ENCODE results near the gene C1QA. TPM values are rescaled to one million over a fixed set of nuclear protein-coding genes. Genes with fewer than 3 reads are reported as not detected.

The C1QA gene
- polyA plus RNA-seq, 2 of the 4 experiments (the other 2 are of a cell fraction), result not detected

DNA sequence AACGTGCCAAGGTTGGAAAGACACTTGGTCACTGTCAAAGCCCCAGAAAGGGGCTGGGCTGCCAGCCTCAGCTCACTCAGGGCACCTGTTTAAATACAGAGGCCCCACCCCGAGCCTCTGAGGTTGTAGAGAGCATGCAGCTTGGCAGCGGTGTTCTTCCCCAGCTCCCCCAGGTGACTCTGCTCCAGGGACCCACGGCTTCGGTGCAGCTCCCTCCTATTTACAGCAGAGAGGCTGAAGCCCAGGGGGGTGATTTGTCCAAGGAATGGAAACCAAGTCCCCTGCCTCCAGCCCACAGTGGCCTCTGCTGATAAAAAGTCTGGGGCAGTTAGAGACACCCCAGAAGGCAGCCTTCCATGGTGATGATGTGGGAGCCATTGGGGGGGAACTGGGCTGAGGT is 9.1 kb upstream of the C1QA start:
- no peak for DNase-seq (ENCODE audit: low read depth in 1 of 2, low spot score in 1 of 2)
- H3K27ac ChIP-seq, result no peak overlapping the region
- no peak overlapping the region for H3K4me3 ChIP-seq
- no peak for ATAC-seq
- TF ChIP-seq JUNB (IDR thresholded peaks at IDR 0.05), result no peak
- no peak for TF ChIP-seq EP300 (IDR thresholded peaks at IDR 0.05)
- POLR2A ChIA-PET, result no interaction called here
- FAIRE-seq, result no peak
- no peak overlapping the region for H3K4me2 ChIP-seq
- no peaks in the 10 kb centered on the region for H3K4me1 ChIP-seq
- CTCF ChIA-PET, result no interaction called here
- 20% methylated on average over 1 of the region's 5 CpGs for WGBS (ENCODE audit: missing lambda C conversion rate)
- H3K9me3 ChIP-seq, result no peaks in the 10 kb centered on the region

DNA sequence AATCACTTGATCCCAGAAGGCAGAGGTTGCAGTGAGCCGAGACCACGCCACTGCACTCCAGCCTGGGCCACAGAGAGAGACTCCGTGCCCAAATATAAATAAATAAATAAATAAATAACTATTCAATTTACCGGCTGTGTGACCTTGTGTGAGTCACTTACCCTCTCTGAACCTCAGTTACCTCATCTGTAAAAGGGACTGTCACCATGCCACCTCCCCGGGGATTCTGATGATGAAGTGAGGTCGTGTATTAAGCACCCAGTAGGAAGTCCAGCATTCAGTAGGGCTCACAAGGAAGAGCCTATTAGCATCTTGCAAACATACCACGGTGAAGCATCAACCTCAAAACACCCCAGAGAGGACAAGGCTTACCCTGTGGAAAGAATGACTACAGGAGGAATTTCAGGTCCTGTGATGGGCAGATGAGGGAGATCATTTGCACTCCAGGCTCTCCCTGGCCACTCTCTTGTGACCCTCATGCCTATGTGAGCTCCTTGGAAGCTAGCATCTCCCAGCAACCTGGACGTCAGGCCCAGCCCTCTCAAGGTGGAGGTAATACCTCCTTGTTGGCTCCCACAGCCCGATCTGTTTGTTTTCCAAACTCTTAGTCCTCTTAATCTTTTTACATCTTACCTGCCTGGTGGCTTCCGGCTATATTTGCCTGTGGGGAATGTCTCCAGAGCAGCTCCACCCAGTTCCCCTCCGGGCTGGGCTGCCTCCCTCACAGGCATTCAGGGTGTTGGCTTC is 7.6 kb upstream of the C1QA start:
- no peaks in the 10 kb centered on the region for H3K4me1 ChIP-seq
- H3K9me3 ChIP-seq, result no peaks in the 10 kb centered on the region
- TF ChIP-seq MAZ (IDR thresholded peaks at IDR 0.05; ENCODE audit: borderline replicate concordance, low read depth, low read length), result no peak
- TF ChIP-seq ZFP36 (IDR thresholded peaks at IDR 0.05; ENCODE audit: borderline replicate concordance, partially characterized antibody), result peak; percentile 9
- 13% methylated on average over 11 of the region's 11 CpGs for WGBS (ENCODE audit: missing lambda C conversion rate)
- FAIRE-seq (no peak), ATAC-seq (no peak), DNase-seq (ENCODE audit: low read depth in 1 of 2, low spot score in 1 of 2) (no peak)
- POLR2A ChIA-PET, result no interaction called here
- CTCF ChIA-PET, result interaction anchor here (0.9 to 2.6 kb wide), 2 partner anchors 13 kb away, joined by 4 to 11 read pairs; partner anchors contain the start of gene C1QC
- no peak overlapping the region for H3K4me2 ChIP-seq
- no peak overlapping the region for H3K4me3 ChIP-seq
- no peak overlapping the region for H3K27ac ChIP-seq

DNA sequence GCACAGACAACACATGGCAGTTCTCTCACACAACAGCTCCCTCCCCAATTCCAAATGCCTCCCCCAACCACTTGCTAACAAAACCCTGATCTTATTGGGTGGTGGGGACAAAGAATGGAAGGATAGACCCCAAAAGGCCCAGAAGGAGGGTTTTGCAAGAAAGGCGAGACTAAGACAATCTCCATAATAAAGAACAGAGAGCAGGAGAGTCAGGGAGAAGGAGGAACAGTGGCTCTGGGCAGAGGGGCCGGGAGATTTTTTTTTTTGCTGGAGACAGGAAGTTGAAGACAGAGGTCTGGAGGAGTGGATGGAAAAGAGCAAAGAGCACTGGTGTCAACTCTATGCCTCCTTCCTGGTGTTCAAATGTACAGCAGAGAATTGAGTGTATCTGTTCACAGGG is 6.5 kb upstream of the C1QA start:
- POLR2A ChIA-PET, result no interaction called here

More for the DNA sequence above, 6.5 kb upstream of the C1QA start:
- DNase-seq (ENCODE audit: low read depth in 1 of 2, low spot score in 1 of 2) (no peak), ATAC-seq (no peak), FAIRE-seq (no peak)
- Histone ChIP-seq H3K9me3 (no peaks in the 10 kb centered on the region), H3K27ac (no peak overlapping the region), H3K4me3 (no peak overlapping the region), H3K4me2 (no peak overlapping the region), H3K4me1 (no peaks in the 10 kb centered on the region)
- WGBS (ENCODE audit: missing lambda C conversion rate), result 56% methylated on average over 2 of the region's 2 CpGs
- CTCF ChIA-PET, result interaction anchor here (0.5 to 2.6 kb wide), 2 partner anchors 12 to 316 kb away, joined by 3 to 11 read pairs; partner anchors contain the start of gene C1QC
- no peak for TF ChIP-seq CHD4 (IDR thresholded peaks at IDR 0.05; ENCODE audit: borderline replicate concordance)
- no peak for TF ChIP-seq RCOR1 (IDR thresholded peaks at IDR 0.05; ENCODE audit: low read depth, low read length)
- TF ChIP-seq, protein P1, sequence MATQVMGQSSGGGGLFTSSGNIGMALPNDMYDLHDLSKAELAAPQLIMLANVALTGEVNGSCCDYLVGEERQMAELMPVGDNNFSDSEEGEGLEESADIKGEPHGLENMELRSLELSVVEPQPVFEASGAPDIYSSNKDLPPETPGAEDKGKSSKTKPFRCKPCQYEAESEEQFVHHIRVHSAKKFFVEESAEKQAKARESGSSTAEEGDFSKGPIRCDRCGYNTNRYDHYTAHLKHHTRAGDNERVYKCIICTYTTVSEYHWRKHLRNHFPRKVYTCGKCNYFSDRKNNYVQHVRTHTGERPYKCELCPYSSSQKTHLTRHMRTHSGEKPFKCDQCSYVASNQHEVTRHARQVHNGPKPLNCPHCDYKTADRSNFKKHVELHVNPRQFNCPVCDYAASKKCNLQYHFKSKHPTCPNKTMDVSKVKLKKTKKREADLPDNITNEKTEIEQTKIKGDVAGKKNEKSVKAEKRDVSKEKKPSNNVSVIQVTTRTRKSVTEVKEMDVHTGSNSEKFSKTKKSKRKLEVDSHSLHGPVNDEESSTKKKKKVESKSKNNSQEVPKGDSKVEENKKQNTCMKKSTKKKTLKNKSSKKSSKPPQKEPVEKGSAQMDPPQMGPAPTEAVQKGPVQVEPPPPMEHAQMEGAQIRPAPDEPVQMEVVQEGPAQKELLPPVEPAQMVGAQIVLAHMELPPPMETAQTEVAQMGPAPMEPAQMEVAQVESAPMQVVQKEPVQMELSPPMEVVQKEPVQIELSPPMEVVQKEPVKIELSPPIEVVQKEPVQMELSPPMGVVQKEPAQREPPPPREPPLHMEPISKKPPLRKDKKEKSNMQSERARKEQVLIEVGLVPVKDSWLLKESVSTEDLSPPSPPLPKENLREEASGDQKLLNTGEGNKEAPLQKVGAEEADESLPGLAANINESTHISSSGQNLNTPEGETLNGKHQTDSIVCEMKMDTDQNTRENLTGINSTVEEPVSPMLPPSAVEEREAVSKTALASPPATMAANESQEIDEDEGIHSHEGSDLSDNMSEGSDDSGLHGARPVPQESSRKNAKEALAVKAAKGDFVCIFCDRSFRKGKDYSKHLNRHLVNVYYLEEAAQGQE (IDR thresholded peaks at IDR 0.05), result no peak
- TF ChIP-seq JUN (IDR thresholded peaks at IDR 0.05), result no peak
- no peak for TF ChIP-seq SMC3 (IDR thresholded peaks at IDR 0.05)
- TF ChIP-seq TFCP2L1 (CRISPR knock-in tag; IDR thresholded peaks at IDR 0.05), result no peak
- TF ChIP-seq, protein P2, sequence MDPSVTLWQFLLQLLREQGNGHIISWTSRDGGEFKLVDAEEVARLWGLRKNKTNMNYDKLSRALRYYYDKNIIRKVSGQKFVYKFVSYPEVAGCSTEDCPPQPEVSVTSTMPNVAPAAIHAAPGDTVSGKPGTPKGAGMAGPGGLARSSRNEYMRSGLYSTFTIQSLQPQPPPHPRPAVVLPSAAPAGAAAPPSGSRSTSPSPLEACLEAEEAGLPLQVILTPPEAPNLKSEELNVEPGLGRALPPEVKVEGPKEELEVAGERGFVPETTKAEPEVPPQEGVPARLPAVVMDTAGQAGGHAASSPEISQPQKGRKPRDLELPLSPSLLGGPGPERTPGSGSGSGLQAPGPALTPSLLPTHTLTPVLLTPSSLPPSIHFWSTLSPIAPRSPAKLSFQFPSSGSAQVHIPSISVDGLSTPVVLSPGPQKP (IDR thresholded peaks at IDR 0.05; ENCODE audit: low read depth, low read length), result no peak
- TF ChIP-seq, protein P3, sequence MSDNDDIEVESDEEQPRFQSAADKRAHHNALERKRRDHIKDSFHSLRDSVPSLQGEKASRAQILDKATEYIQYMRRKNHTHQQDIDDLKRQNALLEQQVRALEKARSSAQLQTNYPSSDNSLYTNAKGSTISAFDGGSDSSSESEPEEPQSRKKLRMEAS (IDR thresholded peaks at IDR 0.05), result no peak
- TF ChIP-seq RNF2 (IDR thresholded peaks at IDR 0.05; ENCODE audit: borderline replicate concordance, low read depth), result no peak
- no peak for TF ChIP-seq FOXS1 (CRISPR knock-in tag; IDR thresholded peaks at IDR 0.05)
- TF ChIP-seq CHD2 (IDR thresholded peaks at IDR 0.05; ENCODE audit: low read length, partially characterized antibody), result no peak
- no peak for TF ChIP-seq KDM1A (IDR thresholded peaks at IDR 0.05; ENCODE audit: low read depth)
- no peak for TF ChIP-seq RAD21 (conservative IDR thresholded peaks at IDR 0.05 in 1 of 2, IDR thresholded peaks at IDR 0.05 in 1 of 2)
- TF ChIP-seq, protein P4, sequence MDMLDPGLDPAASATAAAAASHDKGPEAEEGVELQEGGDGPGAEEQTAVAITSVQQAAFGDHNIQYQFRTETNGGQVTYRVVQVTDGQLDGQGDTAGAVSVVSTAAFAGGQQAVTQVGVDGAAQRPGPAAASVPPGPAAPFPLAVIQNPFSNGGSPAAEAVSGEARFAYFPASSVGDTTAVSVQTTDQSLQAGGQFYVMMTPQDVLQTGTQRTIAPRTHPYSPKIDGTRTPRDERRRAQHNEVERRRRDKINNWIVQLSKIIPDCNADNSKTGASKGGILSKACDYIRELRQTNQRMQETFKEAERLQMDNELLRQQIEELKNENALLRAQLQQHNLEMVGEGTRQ (IDR thresholded peaks at IDR 0.05), result no peak
- no peak for TF ChIP-seq KDM5A (IDR thresholded peaks at IDR 0.05)
- TF ChIP-seq ZFP36 (IDR thresholded peaks at IDR 0.05; ENCODE audit: borderline replicate concordance, partially characterized antibody), result no peak
- no peak for TF ChIP-seq SREBF2 (IDR thresholded peaks at IDR 0.05)
- TF ChIP-seq JUNB (IDR thresholded peaks at IDR 0.05), result no peak
- TF ChIP-seq, protein P5, sequence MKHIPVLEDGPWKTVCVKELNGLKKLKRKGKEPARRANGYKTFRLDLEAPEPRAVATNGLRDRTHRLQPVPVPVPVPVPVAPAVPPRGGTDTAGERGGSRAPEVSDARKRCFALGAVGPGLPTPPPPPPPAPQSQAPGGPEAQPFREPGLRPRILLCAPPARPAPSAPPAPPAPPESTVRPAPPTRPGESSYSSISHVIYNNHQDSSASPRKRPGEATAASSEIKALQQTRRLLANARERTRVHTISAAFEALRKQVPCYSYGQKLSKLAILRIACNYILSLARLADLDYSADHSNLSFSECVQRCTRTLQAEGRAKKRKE (CRISPR knock-in tag; IDR thresholded peaks at IDR 0.05; ENCODE audit: low read depth), result no peak
